HEK293 (cell line): ENCODE measurements around the gene SIPA1.

Experiments
- GLI2 ChIP-seq: fragments of 450-650 bp; formaldehyde crosslinking; IDR thresholded peaks from 2 replicates; pipeline ENCODE4; 2017; ENCODE audit warnings: missing biosample characterization, missing genetic modification characterization, low read depth, borderline replicate concordance
- ZNF112 ChIP-seq: fragments of 450-650 bp; formaldehyde crosslinking; IDR thresholded peaks from 2 replicates; pipeline ENCODE4 v1.5.0; 2017; ENCODE audit warnings: missing biosample characterization, missing genetic modification characterization
- ZNF133 ChIP-seq: fragments of 450-650 bp; formaldehyde crosslinking; IDR thresholded peaks from 2 replicates; pipeline ENCODE4 v1.5.1; 2016; ENCODE audit warnings: missing biosample characterization, missing genetic modification characterization
- ZNF214 ChIP-seq: fragments of 450-650 bp; formaldehyde crosslinking; IDR thresholded peaks from 2 replicates; pipeline ENCODE4 v1.5.1; 2017; ENCODE audit warnings: missing biosample characterization, mild to moderate bottlenecking, missing genetic modification characterization, borderline replicate concordance
- ZNF510 ChIP-seq: fragments of 450-650 bp; formaldehyde crosslinking; IDR thresholded peaks from 2 replicates; pipeline ENCODE4 v1.5.1; 2018; ENCODE audit warnings: mild to moderate bottlenecking, missing genetic modification characterization, missing biosample characterization; ENCODE audit not compliant: insufficient replicate concordance
- ZNF571 ChIP-seq: fragments of 450-650 bp; formaldehyde crosslinking; IDR thresholded peaks from 2 replicates; pipeline ENCODE4 v1.5.0; 2017; ENCODE audit warnings: missing biosample characterization, missing genetic modification characterization
- TF ChIP-seq, protein P1 (sequence below): fragments of 450-650 bp; formaldehyde crosslinking; IDR thresholded peaks from 2 replicates; pipeline ENCODE4 v1.5.1; 2016; ENCODE audit warnings: missing biosample characterization, missing genetic modification characterization
- TF ChIP-seq, protein P2 (sequence below): fragments of 450-650 bp; formaldehyde crosslinking; IDR thresholded peaks from 2 replicates; pipeline ENCODE4 v1.5.1; 2017; ENCODE audit warnings: missing biosample characterization, mild to moderate bottlenecking, missing genetic modification characterization, moderate library complexity
- TF ChIP-seq, protein P3 (sequence below): fragments of 450-650 bp; formaldehyde crosslinking; IDR thresholded peaks from 2 replicates; pipeline ENCODE4 v1.5.1; 2016; ENCODE audit warnings: missing biosample characterization, missing genetic modification characterization

DNA sequence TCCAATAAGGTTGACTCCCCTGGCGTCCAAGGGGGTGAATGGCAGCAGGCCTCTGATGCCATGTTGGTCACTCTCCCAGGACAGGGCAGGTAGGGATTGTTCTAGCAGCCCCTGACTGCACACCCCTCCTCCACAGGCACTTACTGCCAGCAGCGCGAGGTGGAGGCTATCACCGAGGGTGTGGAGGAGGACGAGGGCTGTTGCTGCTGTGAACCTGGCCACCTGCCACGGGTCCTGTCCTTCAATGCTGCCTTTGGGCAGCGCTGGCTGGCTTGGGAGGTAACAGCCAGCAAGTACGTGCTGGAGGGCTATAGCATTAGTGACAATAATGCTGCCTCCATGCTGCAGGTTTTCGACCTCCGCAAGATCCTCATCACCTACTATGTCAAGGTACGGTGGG is 7.7 kb upstream of the SIPA1 start:
- TF ChIP-seq, protein P1, sequence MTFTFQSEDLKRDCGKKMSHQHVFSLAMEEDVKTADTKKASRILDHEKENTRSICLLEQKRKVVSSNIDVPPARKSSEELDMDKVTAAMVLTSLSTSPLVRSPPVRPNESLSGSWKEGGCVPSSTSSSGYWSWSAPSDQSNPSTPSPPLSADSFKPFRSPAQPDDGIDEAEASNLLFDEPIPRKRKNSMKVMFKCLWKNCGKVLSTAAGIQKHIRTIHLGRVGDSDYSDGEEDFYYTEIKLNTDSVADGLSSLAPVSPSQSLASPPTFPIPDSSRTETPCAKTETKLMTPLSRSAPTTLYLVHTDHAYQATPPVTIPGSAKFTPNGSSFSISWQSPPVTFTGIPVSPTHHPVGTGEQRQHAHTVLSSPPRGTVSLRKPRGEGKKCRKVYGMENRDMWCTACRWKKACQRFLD (tag by site-specific recombination) = no peak
- TF ChIP-seq ZNF133 (tag by site-specific recombination) (no peak), ZNF112 (no peak), ZNF214 (tag by site-specific recombination) (no peak), ZNF510 (no peak), GLI2 (tag by site-specific recombination) (no peak), ZNF571 (tag by site-specific recombination) (no peak)
- TF ChIP-seq, protein P2, sequence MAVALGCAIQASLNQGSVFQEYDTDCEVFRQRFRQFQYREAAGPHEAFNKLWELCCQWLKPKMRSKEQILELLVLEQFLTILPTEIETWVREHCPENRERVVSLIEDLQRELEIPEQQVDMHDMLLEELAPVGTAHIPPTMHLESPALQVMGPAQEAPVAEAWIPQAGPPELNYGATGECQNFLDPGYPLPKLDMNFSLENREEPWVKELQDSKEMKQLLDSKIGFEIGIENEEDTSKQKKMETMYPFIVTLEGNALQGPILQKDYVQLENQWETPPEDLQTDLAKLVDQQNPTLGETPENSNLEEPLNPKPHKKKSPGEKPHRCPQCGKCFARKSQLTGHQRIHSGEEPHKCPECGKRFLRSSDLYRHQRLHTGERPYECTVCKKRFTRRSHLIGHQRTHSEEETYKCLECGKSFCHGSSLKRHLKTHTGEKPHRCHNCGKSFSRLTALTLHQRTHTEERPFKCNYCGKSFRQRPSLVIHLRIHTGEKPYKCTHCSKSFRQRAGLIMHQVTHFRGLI (tag by site-specific recombination) = no peak
- TF ChIP-seq, protein P3, sequence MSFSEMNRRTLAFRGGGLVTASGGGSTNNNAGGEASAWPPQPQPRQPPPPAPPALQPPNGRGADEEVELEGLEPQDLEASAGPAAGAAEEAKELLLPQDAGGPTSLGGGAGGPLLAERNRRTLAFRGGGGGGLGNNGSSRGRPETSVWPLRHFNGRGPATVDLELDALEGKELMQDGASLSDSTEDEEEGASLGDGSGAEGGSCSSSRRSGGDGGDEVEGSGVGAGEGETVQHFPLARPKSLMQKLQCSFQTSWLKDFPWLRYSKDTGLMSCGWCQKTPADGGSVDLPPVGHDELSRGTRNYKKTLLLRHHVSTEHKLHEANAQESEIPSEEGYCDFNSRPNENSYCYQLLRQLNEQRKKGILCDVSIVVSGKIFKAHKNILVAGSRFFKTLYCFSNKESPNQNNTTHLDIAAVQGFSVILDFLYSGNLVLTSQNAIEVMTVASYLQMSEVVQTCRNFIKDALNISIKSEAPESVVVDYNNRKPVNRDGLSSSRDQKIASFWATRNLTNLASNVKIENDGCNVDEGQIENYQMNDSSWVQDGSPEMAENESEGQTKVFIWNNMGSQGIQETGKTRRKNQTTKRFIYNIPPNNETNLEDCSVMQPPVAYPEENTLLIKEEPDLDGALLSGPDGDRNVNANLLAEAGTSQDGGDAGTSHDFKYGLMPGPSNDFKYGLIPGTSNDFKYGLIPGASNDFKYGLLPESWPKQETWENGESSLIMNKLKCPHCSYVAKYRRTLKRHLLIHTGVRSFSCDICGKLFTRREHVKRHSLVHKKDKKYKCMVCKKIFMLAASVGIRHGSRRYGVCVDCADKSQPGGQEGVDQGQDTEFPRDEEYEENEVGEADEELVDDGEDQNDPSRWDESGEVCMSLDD (tag by site-specific recombination) = no peak
